HFFc6 (cell line): ENCODE measurements around the gene SRM. TPM values are rescaled to one million over a fixed set of nuclear protein-coding genes. Genes with fewer than 3 reads are reported as not detected.
"Not testable (repeated sequence)": the region's sequence is repeated elsewhere in the genome, so short reads cannot be mapped to it uniquely, and the experiment has no call there.

Experiments used
- DNase-seq: peaks from one replicate; pipeline ENCODE4 v3.0.0-alpha.2; 2018
- H3K27ac Mint-ChIP-seq: 2 replicates; pipeline ENCODE4 v1.8.0; 2020; ENCODE audit warnings: mild to moderate bottlenecking, mixed read lengths
- H3K27me3 Mint-ChIP-seq: 2 replicates; pipeline ENCODE4 v1.8.0; 2021; ENCODE audit warnings: mild to moderate bottlenecking, moderate library complexity, mixed read lengths; ENCODE audit not compliant: insufficient read depth
- H3K36me3 Mint-ChIP-seq: 2 replicates; pipeline ENCODE4 v1.8.0; 2021; ENCODE audit warnings: low read depth, mixed read lengths
- H3K4me1 Mint-ChIP-seq: 2 replicates; pipeline ENCODE4 v1.8.0; 2020; ENCODE audit warnings: low read depth, mixed read lengths
- H3K4me3 Mint-ChIP-seq: 2 replicates; pipeline ENCODE4 v1.8.0; 2020; ENCODE audit warnings: mild to moderate bottlenecking, moderate library complexity, mixed read lengths
- H3K9me3 Mint-ChIP-seq: 2 replicates; pipeline ENCODE4 v1.8.0; 2020; ENCODE audit warnings: mild to moderate bottlenecking, mixed read lengths
- CTCF ChIP-seq: fragments of 200-600 bp; sonication (generic); IDR thresholded peaks from 2 replicates; pipeline ENCODE4 v1.5.0; 2021; ENCODE audit warnings: antibody characterized with exemption, mild to moderate bottlenecking
- total RNA-seq, 6 experiments: library from RNA; stranded (reverse); fragmentation: NEBNext Ultra II Directional; extraction: Animal tissue kit (Norgen Biotek cat#: 25700); gene quantifications; 2 replicates in 1 of 6; 3 replicates in 5 of 6; pipeline ENCODE4 v1.2.3, GENCODE V29; 2021

SRM gene
- total RNA-seq, 6 experiments from 2014 or later: 262 to 308 (median 295) TPM

- Mint-ChIP-seq H3K9me3 (no peaks in the 10 kb centered on the region), H3K27ac (no peak overlapping the region), H3K27me3 (peaks cover 3% of the 10 kb centered on the region), H3K4me1 (no peaks in the 10 kb centered on the region), H3K4me3 (no peak overlapping the region), H3K36me3 (no peaks in the 10 kb centered on the region)
- TF ChIP-seq CTCF: no peak
- DNase-seq: no peak
Measured at GRCh38 chr1:11044849-11045427, 14.9 kb downstream of the SRM start.

GRCh38 chr1:11044086-11044848 lies 15.6 kb downstream of the SRM start:
- peaks cover 3% of the 10 kb centered on the region; the same call in 1 of the 2 replicates for H3K27me3 Mint-ChIP-seq
- H3K9me3 Mint-ChIP-seq: no peaks in the 10 kb centered on the region
- no peaks in the 10 kb centered on the region for H3K36me3 Mint-ChIP-seq
- no peak for TF ChIP-seq CTCF
- H3K4me1 Mint-ChIP-seq: no peaks in the 10 kb centered on the region
- no peak for DNase-seq
- H3K4me3 Mint-ChIP-seq: no peak overlapping the region
- no peak overlapping the region for H3K27ac Mint-ChIP-seq

GRCh38 chr1:11042995-11043874 lies 16.6 kb downstream of the SRM start:
- no peak for DNase-seq
- no peaks in the 10 kb centered on the region for H3K4me1 Mint-ChIP-seq
- H3K9me3 Mint-ChIP-seq: no peaks in the 10 kb centered on the region
- H3K27me3 Mint-ChIP-seq: peaks cover 3% of the 10 kb centered on the region
- no peaks in the 10 kb centered on the region for H3K36me3 Mint-ChIP-seq
- no peak overlapping the region for H3K4me3 Mint-ChIP-seq
- TF ChIP-seq CTCF: no peak
- no peak overlapping the region for H3K27ac Mint-ChIP-seq

GRCh38 chr1:11042065-11042464 lies 17.8 kb downstream of the SRM start:
- Mint-ChIP-seq H3K4me3 (no peak overlapping the region), H3K9me3 (no peaks in the 10 kb centered on the region), H3K27ac (no peak overlapping the region), H3K4me1 (peaks cover 7% of the 10 kb centered on the region; the same call in 1 of the 2 replicates), H3K36me3 (no peaks in the 10 kb centered on the region), H3K27me3 (peaks cover 5% of the 10 kb centered on the region)
- no peak for TF ChIP-seq CTCF
- DNase-seq: no peak

- H3K36me3 Mint-ChIP-seq: no peaks in the 10 kb centered on the region
- H3K4me3 Mint-ChIP-seq: no peak overlapping the region
- H3K9me3 Mint-ChIP-seq: no peaks in the 10 kb centered on the region
- H3K4me1 Mint-ChIP-seq: peaks cover 7% of the 10 kb centered on the region; the same call in 1 of the 2 replicates
- no peak for DNase-seq
- TF ChIP-seq CTCF: no peak
- H3K27me3 Mint-ChIP-seq: peaks cover 5% of the 10 kb centered on the region
- no peak overlapping the region for H3K27ac Mint-ChIP-seq
Measured at GRCh38 chr1:11041048-11041447, 18.8 kb downstream of the SRM start.

GRCh38 chr1:11040105-11040429 lies 19.8 kb downstream of the SRM start:
- H3K4me1 Mint-ChIP-seq, DNase-seq, H3K4me3 Mint-ChIP-seq, H3K36me3 Mint-ChIP-seq, H3K27me3 Mint-ChIP-seq, H3K27ac Mint-ChIP-seq, H3K9me3 Mint-ChIP-seq: not testable (repeated sequence)
